ENCODE measurements around the gene MIPOL1. TPM values are rescaled to one million over a fixed set of nuclear protein-coding genes. Genes with fewer than 3 reads are reported as not detected.
"Not testable (repeated sequence)": the region's sequence is repeated elsewhere in the genome, so short reads cannot be mapped to it uniquely, and the experiment has no call there.

Gene MIPOL1
- total RNA-seq, 1 donor from 2014 or later = 11.1 TPM

DNA sequence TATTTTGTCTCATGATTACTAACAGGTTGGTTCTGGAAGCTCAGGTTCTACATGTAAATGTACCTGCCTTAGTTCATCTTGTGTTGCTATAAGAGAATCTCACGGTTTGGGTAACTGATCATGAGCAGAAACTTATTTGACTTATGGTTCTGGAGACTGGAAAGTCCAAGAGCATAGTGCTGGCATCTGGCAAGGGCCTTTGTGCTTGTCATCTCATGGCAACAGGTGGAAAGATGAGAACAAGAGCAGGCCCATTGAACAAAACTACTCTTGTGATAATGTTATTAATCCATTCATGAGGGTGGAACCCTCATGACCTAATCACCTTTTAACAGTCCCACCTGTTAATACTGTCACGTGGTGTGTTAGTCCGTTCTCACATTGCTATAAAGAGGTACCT, 23.3 kb downstream of the MIPOL1 start:
- FAIRE-seq = no peak
- DNase-seq (ENCODE audit: low read depth) = no peak
- TF ChIP-seq, protein P1, sequence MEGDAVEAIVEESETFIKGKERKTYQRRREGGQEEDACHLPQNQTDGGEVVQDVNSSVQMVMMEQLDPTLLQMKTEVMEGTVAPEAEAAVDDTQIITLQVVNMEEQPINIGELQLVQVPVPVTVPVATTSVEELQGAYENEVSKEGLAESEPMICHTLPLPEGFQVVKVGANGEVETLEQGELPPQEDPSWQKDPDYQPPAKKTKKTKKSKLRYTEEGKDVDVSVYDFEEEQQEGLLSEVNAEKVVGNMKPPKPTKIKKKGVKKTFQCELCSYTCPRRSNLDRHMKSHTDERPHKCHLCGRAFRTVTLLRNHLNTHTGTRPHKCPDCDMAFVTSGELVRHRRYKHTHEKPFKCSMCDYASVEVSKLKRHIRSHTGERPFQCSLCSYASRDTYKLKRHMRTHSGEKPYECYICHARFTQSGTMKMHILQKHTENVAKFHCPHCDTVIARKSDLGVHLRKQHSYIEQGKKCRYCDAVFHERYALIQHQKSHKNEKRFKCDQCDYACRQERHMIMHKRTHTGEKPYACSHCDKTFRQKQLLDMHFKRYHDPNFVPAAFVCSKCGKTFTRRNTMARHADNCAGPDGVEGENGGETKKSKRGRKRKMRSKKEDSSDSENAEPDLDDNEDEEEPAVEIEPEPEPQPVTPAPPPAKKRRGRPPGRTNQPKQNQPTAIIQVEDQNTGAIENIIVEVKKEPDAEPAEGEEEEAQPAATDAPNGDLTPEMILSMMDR (IDR thresholded peaks at IDR 0.05; ENCODE audit: insufficient read depth, low read length, severe bottlenecking) = no peak
- Histone ChIP-seq H3K36me3 (ENCODE audit: control insufficient read depth, insufficient read depth, low read length) (no peaks in the 10 kb centered on the region), H3K4me3 (ENCODE audit: low read depth, low read length) (no peak overlapping the region), H3K27me3 (ENCODE audit: control insufficient read depth, insufficient read depth, low read length) (no peaks in the 10 kb centered on the region)

DNA sequence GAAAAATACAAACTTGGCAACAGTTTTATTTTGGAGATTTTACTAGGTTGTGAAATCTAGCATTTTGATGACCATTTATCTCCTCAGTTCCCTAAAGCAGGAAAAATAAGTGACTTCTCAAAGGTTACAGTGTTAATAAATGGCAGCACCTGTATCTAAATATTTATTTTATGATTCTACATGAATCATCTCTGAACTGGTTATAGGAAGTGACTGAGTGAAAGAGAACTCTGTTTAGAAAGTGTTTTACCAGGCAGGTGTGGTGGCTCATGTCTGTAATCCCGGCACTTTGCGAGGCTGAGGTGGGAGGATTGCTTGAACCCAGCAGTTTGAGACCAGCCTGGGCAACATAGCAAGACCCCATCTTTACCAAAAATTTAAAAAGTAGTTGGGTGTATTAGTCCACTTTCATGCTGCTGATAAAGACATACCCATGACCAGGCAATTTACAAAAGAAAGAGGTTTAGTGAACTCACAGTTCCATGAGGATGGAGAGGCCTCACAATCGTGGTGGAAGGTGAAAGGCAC, 26.3 kb downstream of the MIPOL1 start:
- DNase-seq (ENCODE audit: low read depth) = peak; percentile 82
- H3K27me3 ChIP-seq (ENCODE audit: control insufficient read depth, insufficient read depth, low read length) = no peaks in the 10 kb centered on the region
- TF ChIP-seq, protein P1 (IDR thresholded peaks at IDR 0.05; ENCODE audit: insufficient read depth, low read length, severe bottlenecking) = no peak
- FAIRE-seq = no peak
- H3K36me3 ChIP-seq (ENCODE audit: control insufficient read depth, insufficient read depth, low read length) = no peaks in the 10 kb centered on the region
- no peak overlapping the region for H3K4me3 ChIP-seq (ENCODE audit: low read depth, low read length)

DNA sequence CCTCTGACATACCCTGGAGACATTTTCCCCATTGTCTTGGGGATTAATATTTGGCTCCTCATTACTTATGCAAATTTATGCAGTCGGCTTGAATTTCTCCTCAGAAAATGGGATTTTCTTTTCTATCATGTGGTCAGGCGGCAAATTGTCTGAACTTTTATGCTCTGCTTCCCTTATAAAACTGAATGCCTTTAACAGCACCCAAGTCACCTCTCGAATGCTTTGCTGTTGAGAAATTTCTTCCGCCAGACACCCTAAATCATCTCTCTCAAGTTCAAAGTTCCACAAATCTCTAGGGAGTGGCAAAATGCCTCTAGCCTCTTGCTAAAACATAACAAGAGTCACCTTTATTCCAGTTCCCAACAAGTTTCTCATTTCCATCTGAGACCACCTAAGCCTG, 27.9 kb downstream of the MIPOL1 start:
- H3K4me3 ChIP-seq (ENCODE audit: low read depth, low read length); FAIRE-seq; DNase-seq (ENCODE audit: low read depth); H3K36me3 ChIP-seq (ENCODE audit: control insufficient read depth, insufficient read depth, low read length); H3K27me3 ChIP-seq (ENCODE audit: control insufficient read depth, insufficient read depth, low read length): not testable (repeated sequence)

DNA sequence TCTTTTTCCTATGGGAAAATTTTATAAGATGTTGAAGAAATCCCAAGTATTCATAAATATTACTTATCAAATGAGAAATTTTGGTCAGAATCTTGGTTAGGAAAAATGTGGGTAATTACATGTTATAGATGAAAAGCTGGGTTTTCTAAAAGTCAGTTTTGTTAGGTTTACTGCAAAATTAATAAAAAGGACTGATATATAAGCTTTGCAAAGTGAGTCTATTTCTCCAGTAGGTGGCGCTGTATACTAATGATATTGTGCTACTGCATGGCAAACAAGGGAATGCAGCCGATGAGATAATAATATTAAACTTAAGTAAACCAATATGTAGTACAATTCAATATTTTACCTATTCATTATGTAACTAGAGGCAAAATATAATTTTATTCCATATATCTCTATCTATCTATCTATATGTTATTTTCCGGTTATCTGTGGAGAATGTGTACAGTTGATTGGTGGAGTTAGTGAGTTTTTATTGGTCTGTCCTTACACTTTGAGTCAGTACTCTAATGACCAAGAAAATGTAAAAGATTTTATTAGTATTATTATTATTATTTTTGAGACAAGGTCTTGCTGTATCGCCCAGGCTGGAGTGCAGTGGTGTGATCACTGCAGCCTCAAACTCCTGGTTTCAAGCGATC, 32.9 kb downstream of the MIPOL1 start:
- no peaks in the 10 kb centered on the region for H3K36me3 ChIP-seq (ENCODE audit: control insufficient read depth, insufficient read depth, low read length)
- H3K27me3 ChIP-seq (ENCODE audit: control insufficient read depth, insufficient read depth, low read length) = no peaks in the 10 kb centered on the region
- DNase-seq (ENCODE audit: low read depth) = peak; percentile 73
- no peak overlapping the region for H3K4me3 ChIP-seq (ENCODE audit: low read depth, low read length)
- TF ChIP-seq, protein P1 (IDR thresholded peaks at IDR 0.05; ENCODE audit: insufficient read depth, low read length, severe bottlenecking) = peak; percentile 35
- FAIRE-seq = no peak

DNA sequence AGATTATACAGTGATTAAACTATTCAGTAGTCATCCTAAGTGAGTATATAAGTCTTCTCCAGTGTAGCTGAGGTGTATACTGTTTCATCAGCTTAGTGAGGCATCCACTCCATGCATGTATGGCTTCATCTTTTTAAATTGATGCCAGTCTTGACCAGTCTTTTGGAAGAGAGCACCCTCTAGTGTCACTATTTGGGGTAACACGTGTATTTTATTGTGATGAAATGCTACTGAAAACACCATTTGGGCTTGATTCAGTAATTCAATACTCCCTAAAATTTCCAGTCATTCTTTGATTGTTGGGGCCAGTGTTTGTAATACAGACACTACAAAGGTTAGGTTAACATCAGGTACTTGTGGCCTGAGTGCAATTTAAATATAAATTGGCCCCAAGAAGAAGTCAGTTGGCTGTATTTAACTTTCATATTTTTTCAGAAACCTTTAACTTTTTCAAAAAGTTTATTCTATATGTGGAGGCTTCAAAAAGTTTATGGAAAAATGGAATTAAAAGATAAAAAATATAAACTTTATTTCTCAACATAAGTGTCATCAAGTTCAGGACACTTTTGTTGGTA, 35.3 kb downstream of the MIPOL1 start:
- TF ChIP-seq, protein P1 (IDR thresholded peaks at IDR 0.05; ENCODE audit: insufficient read depth, low read length, severe bottlenecking) = peak; percentile 65
- H3K36me3 ChIP-seq (ENCODE audit: control insufficient read depth, insufficient read depth, low read length) = no peaks in the 10 kb centered on the region
- no peak overlapping the region for H3K4me3 ChIP-seq (ENCODE audit: low read depth, low read length)
- H3K27me3 ChIP-seq (ENCODE audit: control insufficient read depth, insufficient read depth, low read length) = no peaks in the 10 kb centered on the region
- peak; percentile 79 for DNase-seq (ENCODE audit: low read depth)
- FAIRE-seq = no peak

DNA sequence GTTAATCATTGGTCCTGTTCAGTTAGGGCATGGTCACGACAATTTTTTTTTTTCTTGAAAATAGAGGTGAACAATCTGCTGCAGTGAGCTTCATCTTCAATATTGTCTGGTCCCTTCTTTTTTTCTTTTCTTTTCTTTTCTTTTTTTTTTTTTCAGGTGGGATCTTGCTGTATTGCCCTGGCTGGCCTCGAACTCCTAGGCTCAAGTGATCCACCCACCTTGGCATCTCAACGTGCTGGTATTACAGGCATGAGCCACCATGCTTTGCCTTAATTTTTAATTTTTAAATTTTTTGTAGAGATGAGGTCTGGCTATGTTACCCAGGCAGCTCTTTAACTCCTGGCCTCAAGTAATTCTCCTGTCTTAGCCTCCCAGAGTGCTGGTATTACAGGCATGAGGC, 36.5 kb downstream of the MIPOL1 start:
- Histone ChIP-seq H3K36me3 (ENCODE audit: control insufficient read depth, insufficient read depth, low read length) (no peaks in the 10 kb centered on the region), H3K27me3 (ENCODE audit: control insufficient read depth, insufficient read depth, low read length) (no peaks in the 10 kb centered on the region), H3K4me3 (ENCODE audit: low read depth, low read length) (no peak overlapping the region)
- FAIRE-seq (no peak), DNase-seq (ENCODE audit: low read depth) (no peak)
- TF ChIP-seq, protein P1 (IDR thresholded peaks at IDR 0.05; ENCODE audit: insufficient read depth, low read length, severe bottlenecking) = no peak

DNA sequence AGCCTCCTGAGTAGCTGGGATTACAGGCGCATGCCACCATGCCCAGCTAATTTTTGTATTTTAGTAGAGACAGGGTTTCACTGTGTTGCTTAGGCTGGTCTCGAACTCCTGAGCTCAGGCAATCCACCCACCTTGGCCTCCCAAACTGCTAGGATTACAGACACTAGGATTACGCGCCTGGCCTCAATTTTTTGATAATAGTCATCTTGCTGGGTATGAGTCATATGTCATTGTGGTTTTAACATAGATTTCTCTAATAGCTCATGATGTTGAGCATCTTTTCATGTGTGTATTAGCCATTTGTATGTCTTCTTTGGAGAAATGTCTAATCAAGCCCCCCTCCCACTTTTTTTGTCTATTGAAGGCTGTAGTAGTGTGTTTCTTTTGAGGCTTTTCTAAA, 38.3 kb downstream of the MIPOL1 start:
- not testable (repeated sequence) for H3K4me3 ChIP-seq (ENCODE audit: low read depth, low read length); H3K27me3 ChIP-seq (ENCODE audit: control insufficient read depth, insufficient read depth, low read length); H3K36me3 ChIP-seq (ENCODE audit: control insufficient read depth, insufficient read depth, low read length); FAIRE-seq
- DNase-seq (ENCODE audit: low read depth) = peak; percentile 68
